H1 (cell line): ENCODE data around the gene FHIT. TPM values are rescaled to one million over a fixed set of nuclear protein-coding genes. Genes with fewer than 3 reads are reported as not detected.

Experiments
- CTCF ChIA-PET: fragments of 300-600 bp; sonication (Branson Sonifier 250); formaldehyde crosslinking; loops from one replicate; lab custom pipeline; 2021; ENCODE audit not compliant: partially characterized antibody; lab: Charles Lee
- POLR2A ChIA-PET: fragments of 300-600 bp; sonication (Branson Sonifier 250); formaldehyde crosslinking; loops from one replicate; lab custom pipeline; 2021; ENCODE audit warnings: inconsistent platforms; ENCODE audit not compliant: partially characterized antibody; lab: Charles Lee
- DNase-seq, 2 experiments: peaks; one replicate each; pipeline versions ENCODE4 v3.0.0 to v3.0.0-alpha.2; 2010 to 2022; ENCODE audit warnings: low spot score in 2 of 2, low read depth in 1 of 2, mixed read lengths in 1 of 2
- FAIRE-seq: peaks from 2 replicates; lab custom pipeline; 2011; peaks lifted over from hg19 to GRCh38; lab: Jason Lieb, UNC
- H2AFZ ChIP-seq: 2 replicates; pipeline ENCODE4 v1.8.1; 2012; ENCODE audit warnings: low read length, inconsistent platforms
- H2AK5ac ChIP-seq: 2 replicates; pipeline ENCODE4 v1.6.1; 2013; ENCODE audit warnings: low read depth, low read length
- H2BK120ac ChIP-seq: replicated peaks from 2 replicates; pipeline ENCODE3; 2013; ENCODE audit warnings: low read depth, low read length, inconsistent platforms
- H2BK12ac ChIP-seq: 2 replicates; pipeline ENCODE4 v1.6.1; 2013; ENCODE audit warnings: low read depth, low read length
- H2BK15ac ChIP-seq: 2 replicates; pipeline ENCODE4 v1.6.1; 2013; ENCODE audit warnings: low read length
- H2BK20ac ChIP-seq: 2 replicates; pipeline ENCODE4 v1.6.1; 2013; ENCODE audit warnings: low read length
- H2BK5ac ChIP-seq: 2 replicates; pipeline ENCODE4 v1.6.1; 2013; ENCODE audit warnings: low read depth, low read length
- H3K14ac ChIP-seq: 2 replicates; pipeline ENCODE4 v1.6.1; 2013; ENCODE audit warnings: inconsistent platforms; ENCODE audit not compliant: insufficient read length
- H3K18ac ChIP-seq: 2 replicates; pipeline ENCODE4 v1.6.1; 2013; ENCODE audit warnings: low read length; ENCODE audit errors: extremely low read depth
- H3K23ac ChIP-seq: 2 replicates; pipeline ENCODE4 v1.6.1; 2013; ENCODE audit warnings: inconsistent platforms; ENCODE audit not compliant: insufficient read length
- H3K23me2 ChIP-seq: 2 replicates; pipeline ENCODE4 v1.6.1; 2013; ENCODE audit warnings: low read depth, low read length
- H3K27ac ChIP-seq: 2 replicates; pipeline ENCODE4 v1.6.1; 2011; ENCODE audit warnings: low read depth, low read length, inconsistent platforms
- H3K27me3 ChIP-seq, 4 experiments: replicated peaks in 1 of 4; 1 replicate in 1 of 4; 2 replicates in 3 of 4; pipeline versions ENCODE4 v1.6.1 to v1.8.1; 2011 to 2013; ENCODE audit warnings: low read length in 3 of 4, mild to moderate bottlenecking in 3 of 4, inconsistent platforms in 2 of 4, mixed read lengths in 2 of 4, moderate library complexity in 1 of 4; ENCODE audit not compliant: control insufficient read depth in 3 of 4, insufficient read depth in 3 of 4; ENCODE audit errors: extremely low read depth in 1 of 4
- H3K36me3 ChIP-seq, 4 experiments: 2 replicates each; pipeline versions ENCODE4 v1.6.1 to v1.8.1; 2011 to 2013; ENCODE audit warnings: mild to moderate bottlenecking in 4 of 4, low read length in 3 of 4, moderate library complexity in 2 of 4, control low read depth in 1 of 4, inconsistent platforms in 1 of 4; ENCODE audit not compliant: insufficient read depth in 4 of 4, control insufficient read depth in 2 of 4
- H3K4ac ChIP-seq: replicated peaks from 2 replicates; pipeline ENCODE3; 2013; ENCODE audit warnings: low read length, low read depth, mixed read lengths, inconsistent platforms; ENCODE audit not compliant: insufficient read length
- H3K4me1 ChIP-seq, 4 experiments: replicated peaks in 1 of 4; 1 replicate in 1 of 4; 2 replicates in 3 of 4; pipeline versions ENCODE4 v1.6.1 to v1.8.1; 2011 to 2013; ENCODE audit warnings: low read length in 3 of 4, inconsistent platforms in 2 of 4, mixed read lengths in 1 of 4; ENCODE audit not compliant: insufficient read depth in 4 of 4, control insufficient read depth in 3 of 4
- H3K4me2 ChIP-seq, 2 experiments: 2 replicates each; pipeline versions ENCODE4 v1.6.1 to v1.8.1; 2011 to 2013; ENCODE audit warnings: low read depth in 2 of 2, low read length in 2 of 2, control low read depth in 1 of 2, inconsistent platforms in 1 of 2, mild to moderate bottlenecking in 1 of 2; ENCODE audit not compliant: insufficient read depth in 1 of 2
- H3K4me3 ChIP-seq, 4 experiments: fragments of 200-600, 300-600 bp in 1 of 4; sonication (generic), shearing (Covaris generic), sonication (Bioruptor Twin) in 1 of 4; 2 replicates each; pipeline versions ENCODE4 v1.5.1 to v1.8.1; 2011 to 2016; ENCODE audit warnings: low read length in 4 of 4, low read depth in 3 of 4, control low read depth in 2 of 4, inconsistent platforms in 2 of 4, mild to moderate bottlenecking in 2 of 4, mixed read lengths in 1 of 4, moderate library complexity in 1 of 4; ENCODE audit not compliant: insufficient read depth in 2 of 4; ENCODE audit errors: extremely low read depth in 1 of 4
- H3K56ac ChIP-seq: replicated peaks from 2 replicates; pipeline ENCODE3; 2013; ENCODE audit warnings: low read depth, mild to moderate bottlenecking, mixed read lengths, low read length, inconsistent platforms; ENCODE audit not compliant: insufficient read length
- H3K79me1 ChIP-seq: 2 replicates; pipeline ENCODE4 v1.6.1; 2013; ENCODE audit warnings: low read depth, low read length, control low read depth
- H3K79me2 ChIP-seq, 2 experiments: 2 replicates each; pipeline versions ENCODE4 v1.6.1 to v1.8.1; 2012 to 2013; ENCODE audit warnings: low read length in 2 of 2, mild to moderate bottlenecking in 2 of 2, inconsistent platforms in 1 of 2; ENCODE audit not compliant: insufficient read depth in 2 of 2, control insufficient read depth in 1 of 2
- H3K9ac ChIP-seq, 4 experiments: replicated peaks in 1 of 4; 1 replicate in 1 of 4; 2 replicates in 3 of 4; pipeline versions ENCODE4 v1.6.1 to v1.8.1; 2011 to 2013; ENCODE audit warnings: low read depth in 3 of 4, low read length in 3 of 4, control low read depth in 2 of 4, mild to moderate bottlenecking in 2 of 4, moderate library complexity in 2 of 4, inconsistent platforms in 1 of 4; ENCODE audit errors: extremely low read depth in 1 of 4
- H3K9me3 ChIP-seq, 2 experiments: 2 replicates each; pipeline versions ENCODE4 v1.6.1 to v1.8.1; 2012 to 2013; ENCODE audit warnings: mild to moderate bottlenecking in 2 of 2, moderate library complexity in 2 of 2, control low read depth in 1 of 2, inconsistent platforms in 1 of 2, low read depth in 1 of 2, low read length in 1 of 2, mixed read lengths in 1 of 2; ENCODE audit not compliant: insufficient read depth in 2 of 2
- H4K20me1 ChIP-seq, 2 experiments: replicated peaks in 1 of 2; 2 replicates each; pipeline versions ENCODE3 to v1.8.1; 2011 to 2013; ENCODE audit warnings: inconsistent platforms in 2 of 2, low read length in 2 of 2, mild to moderate bottlenecking in 1 of 2; ENCODE audit not compliant: insufficient read depth in 2 of 2, control insufficient read depth in 1 of 2
- H4K5ac ChIP-seq: 2 replicates; pipeline ENCODE4 v1.6.1; 2013; ENCODE audit warnings: low read length, low read depth, mixed read lengths, inconsistent platforms; ENCODE audit not compliant: insufficient read length
- H4K8ac ChIP-seq: 2 replicates; pipeline ENCODE4 v1.8.0; 2013; ENCODE audit warnings: mild to moderate bottlenecking, moderate library complexity, low read length, inconsistent platforms; ENCODE audit not compliant: insufficient read depth; ENCODE audit errors: extremely low read depth
- H4K91ac ChIP-seq: replicated peaks from 2 replicates; pipeline ENCODE3; 2013; ENCODE audit warnings: low read length, mixed read lengths, inconsistent platforms; ENCODE audit not compliant: insufficient read length
- BACH1 ChIP-seq: IDR thresholded peaks from 2 replicates; pipeline ENCODE4 v1.6.1; 2012; ENCODE audit warnings: low read length, improper control_type of control experiment
- BRCA1 ChIP-seq: IDR thresholded peaks from 2 replicates; pipeline ENCODE4 v1.6.1; 2012; ENCODE audit warnings: low read depth, low read length, improper control_type of control experiment
- CBX8 ChIP-seq: fragments of 300-800, 300-1000 bp; sonication (generic); IDR thresholded peaks from 2 replicates; pipeline ENCODE4 v1.7.1; 2016; ENCODE audit warnings: low read depth, low read length, borderline replicate concordance
- CEBPB ChIP-seq: IDR thresholded peaks from 2 replicates; pipeline ENCODE4 v1.6.1; 2012; ENCODE audit warnings: low read depth, low read length
- CREB1 ChIP-seq: IDR thresholded peaks from 2 replicates; pipeline ENCODE4 v1.6.1; 2012; ENCODE audit warnings: inconsistent platforms
- CTBP2 ChIP-seq: IDR thresholded peaks from 2 replicates; pipeline ENCODE4 v1.7.0; 2011; ENCODE audit warnings: borderline replicate concordance, mild to moderate bottlenecking, moderate library complexity, mixed read lengths, low read length; ENCODE audit not compliant: insufficient read depth, insufficient read length
- FOSL1 ChIP-seq: IDR thresholded peaks from 2 replicates; pipeline ENCODE4 v1.6.1; 2011; ENCODE audit warnings: mild to moderate bottlenecking, low read depth, low read length, moderate library complexity; ENCODE audit not compliant: insufficient read depth
- KDM1A ChIP-seq: fragments of 200-600, 300-600 bp; sonication (generic); IDR thresholded peaks from 2 replicates; pipeline ENCODE4 v1.7.1; 2016; ENCODE audit warnings: mild to moderate bottlenecking, low read length, borderline replicate concordance
- SIX5 ChIP-seq: IDR thresholded peaks from 2 replicates; pipeline ENCODE4 v1.6.1; 2011; ENCODE audit warnings: mild to moderate bottlenecking, low read depth, low read length
- SP1 ChIP-seq: IDR thresholded peaks from 2 replicates; pipeline ENCODE4 v1.6.1; 2011; ENCODE audit warnings: low read depth, low read length
- TBP ChIP-seq: IDR thresholded peaks from 2 replicates; pipeline ENCODE4 v1.6.1; 2011; ENCODE audit warnings: low read depth, low read length, improper control_type of control experiment
- YY1 ChIP-seq: IDR thresholded peaks from 2 replicates; pipeline ENCODE4 v1.6.1; 2011; ENCODE audit warnings: low read depth, mild to moderate bottlenecking, low read length
- WGBS, 2 experiments: shearing (Covaris generic) in 1 of 2; methylation state at CpG; one replicate each; pipeline versions ENCODE4 v1.1.6 to v1.1.7; 2013 to 2015; ENCODE audit warnings: low lambda C conversion rate in 2 of 2, mixed read lengths in 2 of 2, inconsistent platforms in 1 of 2, low coverage in 1 of 2, missing lambda C conversion rate in 1 of 2; ENCODE audit not compliant: insufficient replicate concordance in 2 of 2, insufficient coverage in 1 of 2, insufficient read length in 1 of 2; ENCODE audit errors: extremely low coverage in 1 of 2, missing lambda C conversion rate in 1 of 2; 5-methylcytosine and 5-hydroxymethylcytosine counted together
- polyA plus RNA-seq, 7 experiments: library from polyadenylated mRNA; depleted of rRNA in 3 of 7; stranded (reverse) in 5 of 7; unstranded in 2 of 7; fragments of >200 nt in 5 of 7; fragments of 200-250 nt in 2 of 7; gene quantifications; 1 replicate in 5 of 7; 2 replicates in 1 of 7; 4 replicates in 1 of 7; pipeline versions ENCODE4 v1.2.1 to v1.2.3, GENCODE V29; 2011 to 2013; ENCODE audit warnings: missing spikeins in 2 of 7, mixed read lengths in 2 of 7
- total RNA-seq: library from RNA; stranded (reverse); fragmentation: NEBNext Ultra II Directional; extraction: Animal tissue kit (Norgen Biotek cat#: 25700); gene quantifications from 2 replicates; pipeline ENCODE4 v1.2.1, GENCODE V29; 2021
- TF ChIP-seq, protein P1 (sequence below): IDR thresholded peaks from 2 replicates; pipeline ENCODE4 v1.6.1; 2012; ENCODE audit warnings: inconsistent platforms

FHIT gene
- total and polyA plus RNA-seq, 2 of the 8 experiments (the other 6 are each of a cell fraction or from before 2014, with no cell fraction given), result 1.2 to 3.2 TPM

DNA sequence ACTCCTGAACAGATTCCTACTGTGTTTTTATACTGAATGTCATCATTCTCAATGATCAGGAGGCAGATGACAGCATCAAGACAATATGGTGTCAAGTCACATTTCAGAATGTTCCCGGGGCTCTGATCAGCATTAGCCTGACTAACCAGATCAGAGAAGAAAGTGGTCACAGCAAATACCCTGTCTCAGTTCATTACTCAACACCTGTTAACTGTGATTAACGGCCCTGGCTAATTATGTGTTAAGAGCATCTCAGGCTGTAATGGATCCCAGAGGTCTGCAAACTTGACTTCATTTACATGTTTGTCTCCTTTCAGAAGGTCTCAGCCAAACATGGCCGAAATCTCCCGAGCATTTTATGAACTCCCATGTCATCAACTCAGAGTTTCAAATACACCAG is 833.7 kb downstream of the FHIT start:
- Histone ChIP-seq H3K23ac (no peak overlapping the region), H3K18ac (no peak overlapping the region), H2BK20ac (no peak overlapping the region)
- TF ChIP-seq TBP (no peak), CEBPB (no peak), BRCA1 (no peak), SIX5 (no peak), CBX8 (no peak), SP1 (no peak), KDM1A (no peak), BACH1 (no peak), FOSL1 (no peak), CTBP2 (no peak), CREB1 (no peak), YY1 (no peak)
- TF ChIP-seq, protein P1, sequence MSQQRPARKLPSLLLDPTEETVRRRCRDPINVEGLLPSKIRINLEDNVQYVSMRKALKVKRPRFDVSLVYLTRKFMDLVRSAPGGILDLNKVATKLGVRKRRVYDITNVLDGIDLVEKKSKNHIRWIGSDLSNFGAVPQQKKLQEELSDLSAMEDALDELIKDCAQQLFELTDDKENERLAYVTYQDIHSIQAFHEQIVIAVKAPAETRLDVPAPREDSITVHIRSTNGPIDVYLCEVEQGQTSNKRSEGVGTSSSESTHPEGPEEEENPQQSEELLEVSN, result no peak
- TF ChIP-seq, all 59 proteins: peak for 0
- Histone ChIP-seq H4K8ac (no peak overlapping the region), H2AK5ac (no peak overlapping the region), H3K9me3 (0 out of 4 replicates have a peak, but pooled peaks cover 0 to 2% of the 10 kb centered on the region in 2 experiments), H2BK15ac (no peak overlapping the region), H2AFZ (no peak overlapping the region), H3K27me3 (no peaks in the 10 kb centered on the region), H3K4me3 (no peak overlapping the region), H3K14ac (no peak overlapping the region), H3K79me2 (no peaks in the 10 kb centered on the region), H2BK12ac (no peak overlapping the region), H3K4ac (no peak overlapping the region), H3K79me1 (no peaks in the 10 kb centered on the region), H2BK120ac (no peak overlapping the region), H4K5ac (no peak overlapping the region), H3K56ac (no peak overlapping the region), H3K4me2 (no peak overlapping the region), H3K27ac (no peak overlapping the region), H3K9ac (no peak overlapping the region), H3K36me3 (no peaks in the 10 kb centered on the region), H2BK5ac (no peak overlapping the region), H3K4me1 (no peaks in the 10 kb centered on the region), H4K20me1 (no peaks in the 10 kb centered on the region), H3K23me2 (no peaks in the 10 kb centered on the region), H4K91ac (no peak overlapping the region)
- WGBS, 2 experiments, result 93% methylated on average over 4 of the region's 4 CpGs; no CpG with 5 or more reads in 1 of the 2 experiments
- FAIRE-seq, result no peak
- no peak for DNase-seq
- POLR2A ChIA-PET, result interaction anchor here (0.8 kb wide), 1 partner anchor 418 kb away, joined by 3 read pairs; no protein-coding TSS in a partner anchor
- CTCF ChIA-PET, result interaction anchor here (1.4 kb wide), 1 partner anchor 13 kb away, joined by 4 read pairs; no protein-coding TSS in a partner anchor
